KMS-11 (cell line): ENCODE measurements around the gene DCD.

Experiments used
- H2AFZ ChIP-seq: fragments of 200-600 bp; sonication (generic); 2 replicates; pipeline ENCODE4 v1.6.1; 2016; ENCODE audit warnings: antibody characterized with exemption, mixed run types, low read depth
- H3K27ac ChIP-seq: fragments of 200-600 bp; sonication (generic); 2 replicates; pipeline ENCODE4 v1.6.1; 2016; ENCODE audit warnings: mild to moderate bottlenecking, mixed run types
- H3K27me3 ChIP-seq: fragments of 200-600 bp; sonication (generic); 2 replicates; pipeline ENCODE4 v1.6.1; 2017; ENCODE audit warnings: mild to moderate bottlenecking, low read depth, mixed run types, moderate library complexity; ENCODE audit not compliant: insufficient read depth
- H3K36me3 ChIP-seq: fragments of 200-600 bp; sonication (generic); 2 replicates; pipeline ENCODE4 v1.6.1; 2017; ENCODE audit warnings: mild to moderate bottlenecking, mixed run types; ENCODE audit not compliant: insufficient read depth
- H3K4me1 ChIP-seq: fragments of 200-600 bp; sonication (generic); 2 replicates; pipeline ENCODE4 v1.6.1; 2016; ENCODE audit warnings: mild to moderate bottlenecking, low read depth, mixed run types; ENCODE audit not compliant: poor library complexity, severe bottlenecking
- H3K4me2 ChIP-seq: fragments of 200-600 bp; sonication (generic); 2 replicates; pipeline ENCODE4 v1.7.0; 2016; ENCODE audit warnings: mild to moderate bottlenecking, mixed run types
- H3K4me3 ChIP-seq: fragments of 200-600 bp; sonication (generic); IDR thresholded peaks from 2 replicates; pipeline ENCODE4 v1.6.1; 2017; ENCODE audit warnings: low read depth, low read length, mixed read lengths; ENCODE audit not compliant: insufficient read depth
- H3K79me2 ChIP-seq: fragments of 200-600 bp; sonication (generic); 2 replicates; pipeline ENCODE4 v1.6.1; 2016; ENCODE audit warnings: low read depth, mixed run types; ENCODE audit not compliant: insufficient read depth
- H3K9ac ChIP-seq: fragments of 200-600 bp; sonication (generic); 2 replicates; pipeline ENCODE4 v1.6.1; 2016; ENCODE audit warnings: mild to moderate bottlenecking, mixed run types
- H4K20me1 ChIP-seq: fragments of 200-600 bp; sonication (generic); 2 replicates; pipeline ENCODE4 v1.6.1; 2016; ENCODE audit warnings: mild to moderate bottlenecking, mixed run types; ENCODE audit not compliant: insufficient read depth
- TF ChIP-seq, protein P1 (sequence below): fragments of 200-600 bp; sonication (generic); conservative IDR thresholded peaks from 2 replicates; pipeline ENCODE4 v1.6.1; 2017; ENCODE audit warnings: low read depth, mild to moderate bottlenecking, antibody characterized with exemption, low read length, moderate library complexity, mixed read lengths

The DCD gene

DNA sequence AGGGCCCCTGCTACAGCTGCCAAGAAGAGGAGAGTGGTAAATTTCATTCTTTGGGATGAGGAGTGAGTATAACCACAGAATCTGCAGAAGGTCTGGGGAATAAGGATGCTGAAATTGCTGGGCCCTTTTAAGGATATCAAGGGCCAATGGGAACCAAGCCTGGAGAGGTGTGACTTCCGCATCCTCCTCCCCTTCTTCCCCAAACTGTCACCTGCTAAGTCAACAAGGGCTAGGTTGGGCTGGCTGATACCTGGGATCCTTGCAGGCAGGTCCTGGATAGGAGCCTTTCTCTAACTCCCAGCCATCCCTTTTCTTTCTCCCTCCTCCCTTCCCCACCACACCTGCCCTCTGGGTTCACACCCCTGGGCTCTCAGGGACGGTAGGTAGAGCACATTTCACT, 13.4 kb downstream of the DCD start, which contains the start of gene LACRT:
Gene LACRT, minus strand, starts transcription at position 101 of the 400 bp plus-strand sequence. Its CDS starts 54 bp downstream, at position 47.
- Histone ChIP-seq H3K9ac (no peak within 1 kb of the TSS), H3K36me3 (no peaks in the 10 kb centered on the region), H3K27ac (no peak within 1 kb of the TSS), H3K4me3 (no peak within 1 kb of the TSS), H3K27me3 (no peaks in the 10 kb centered on the region), H3K4me2 (no peak within 1 kb of the TSS), H2AFZ (no peak within 1 kb of the TSS), H4K20me1 (no peaks in the 10 kb centered on the region), H3K79me2 (no peaks in the 10 kb centered on the region), H3K4me1 (no peaks in the 10 kb centered on the region)
- TF ChIP-seq, protein P1, sequence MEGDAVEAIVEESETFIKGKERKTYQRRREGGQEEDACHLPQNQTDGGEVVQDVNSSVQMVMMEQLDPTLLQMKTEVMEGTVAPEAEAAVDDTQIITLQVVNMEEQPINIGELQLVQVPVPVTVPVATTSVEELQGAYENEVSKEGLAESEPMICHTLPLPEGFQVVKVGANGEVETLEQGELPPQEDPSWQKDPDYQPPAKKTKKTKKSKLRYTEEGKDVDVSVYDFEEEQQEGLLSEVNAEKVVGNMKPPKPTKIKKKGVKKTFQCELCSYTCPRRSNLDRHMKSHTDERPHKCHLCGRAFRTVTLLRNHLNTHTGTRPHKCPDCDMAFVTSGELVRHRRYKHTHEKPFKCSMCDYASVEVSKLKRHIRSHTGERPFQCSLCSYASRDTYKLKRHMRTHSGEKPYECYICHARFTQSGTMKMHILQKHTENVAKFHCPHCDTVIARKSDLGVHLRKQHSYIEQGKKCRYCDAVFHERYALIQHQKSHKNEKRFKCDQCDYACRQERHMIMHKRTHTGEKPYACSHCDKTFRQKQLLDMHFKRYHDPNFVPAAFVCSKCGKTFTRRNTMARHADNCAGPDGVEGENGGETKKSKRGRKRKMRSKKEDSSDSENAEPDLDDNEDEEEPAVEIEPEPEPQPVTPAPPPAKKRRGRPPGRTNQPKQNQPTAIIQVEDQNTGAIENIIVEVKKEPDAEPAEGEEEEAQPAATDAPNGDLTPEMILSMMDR: no peak

DNA sequence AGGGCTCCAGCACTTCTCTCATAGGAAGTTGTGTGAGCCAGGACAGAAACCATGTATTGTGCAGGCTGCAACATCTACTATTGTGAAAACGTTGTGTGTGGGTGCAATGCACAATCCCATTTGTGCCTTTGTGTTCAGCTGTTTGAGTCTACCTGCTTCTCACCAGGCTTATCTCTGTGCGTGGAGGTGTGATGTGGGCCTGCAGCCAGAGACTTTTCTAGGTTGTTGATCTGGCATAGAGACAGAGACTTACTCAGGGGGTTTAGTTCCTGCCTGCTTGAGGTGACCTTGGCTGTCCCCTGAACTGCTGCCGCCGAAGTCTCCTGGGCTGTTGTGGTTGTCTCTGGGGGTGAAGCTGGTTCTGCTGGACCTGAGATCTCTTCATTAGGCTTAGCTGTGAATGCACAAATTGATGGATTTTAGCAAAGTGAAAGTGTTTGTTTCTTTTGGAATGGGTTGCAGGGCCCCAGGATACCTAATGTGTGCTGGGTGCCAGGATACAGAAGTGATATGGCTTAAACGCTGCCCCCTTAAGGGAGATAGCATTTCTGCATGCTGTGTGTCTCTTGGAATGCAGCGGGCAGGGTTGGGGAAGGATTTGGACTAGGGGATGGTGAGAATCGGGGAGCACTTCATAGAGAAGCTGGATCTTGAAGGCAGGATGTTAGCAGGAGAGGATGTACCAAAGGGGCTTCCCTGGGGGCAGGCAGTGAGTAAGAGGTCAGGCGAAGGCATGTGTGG, 16.0 kb downstream of the DCD start:
- no peak overlapping the region for H3K4me2 ChIP-seq
- H3K27me3 ChIP-seq: no peaks in the 10 kb centered on the region
- TF ChIP-seq, protein P1: peak; percentile 53
- H3K4me3 ChIP-seq: no peak overlapping the region
- no peak overlapping the region for H3K27ac ChIP-seq
- no peaks in the 10 kb centered on the region for H3K4me1 ChIP-seq
- H3K9ac ChIP-seq: no peak overlapping the region
- no peaks in the 10 kb centered on the region for H3K79me2 ChIP-seq
- no peak overlapping the region for H2AFZ ChIP-seq
- no peaks in the 10 kb centered on the region for H3K36me3 ChIP-seq
- H4K20me1 ChIP-seq: no peaks in the 10 kb centered on the region

- Histone ChIP-seq H3K27ac (no peak overlapping the region), H3K79me2 (no peaks in the 10 kb centered on the region), H3K4me1 (no peaks in the 10 kb centered on the region), H4K20me1 (no peaks in the 10 kb centered on the region), H3K4me2 (no peak overlapping the region), H3K9ac (no peak overlapping the region), H3K36me3 (no peaks in the 10 kb centered on the region), H3K27me3 (no peaks in the 10 kb centered on the region), H2AFZ (no peak overlapping the region), H3K4me3 (no peak overlapping the region)
- TF ChIP-seq, protein P1: no peak
These were observed 16.6 kb downstream of the DCD start for GRCh38 chr12:54631551-54631950.

DNA sequence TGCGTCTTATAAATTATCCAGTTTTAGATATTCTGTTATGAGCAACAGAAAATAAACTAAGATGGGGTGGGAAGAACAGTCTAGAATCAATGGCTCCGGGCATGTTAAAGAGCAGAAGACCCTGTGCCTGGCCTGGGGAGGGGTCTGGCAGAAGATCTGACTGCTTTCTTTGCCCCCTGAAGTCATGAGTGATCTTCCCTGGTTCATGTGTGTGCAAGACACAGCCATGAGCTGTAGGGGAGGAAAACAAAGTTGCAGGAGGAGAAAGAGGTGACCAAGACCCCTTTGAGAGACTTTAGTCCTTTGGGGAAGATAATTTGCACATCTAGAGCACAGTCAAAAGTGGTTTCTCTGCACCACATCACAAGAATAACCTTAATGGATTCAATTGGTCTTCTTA, 18.2 kb downstream of the DCD start:
- Histone ChIP-seq H3K27me3 (no peaks in the 10 kb centered on the region), H3K27ac (no peak overlapping the region), H3K4me2 (no peak overlapping the region), H4K20me1 (no peaks in the 10 kb centered on the region), H3K9ac (no peak overlapping the region), H2AFZ (no peak overlapping the region), H3K4me3 (no peak overlapping the region), H3K36me3 (no peaks in the 10 kb centered on the region), H3K4me1 (no peaks in the 10 kb centered on the region), H3K79me2 (no peaks in the 10 kb centered on the region)
- TF ChIP-seq, protein P1: no peak
